GM12801 (cell line): Measurements from ENCODE around the gene TMEM43.

Experiments used
- CTCF ChIP-seq: IDR thresholded peaks from one replicate; pipeline ENCODE4 v1.5.1; 2011; ENCODE audit warnings: control low read depth; ENCODE audit not compliant: insufficient read length; ENCODE audit errors: extremely low read depth

TMEM43 gene

GRCh38 chr3:14124615-14125192 lies at the start of gene TMEM43, which contains the start of gene CHCHD4:
Gene TMEM43, plus strand, starts transcription at chr3:14125052. Its CDS starts 142 bp downstream, at chr3:14125194.
Gene CHCHD4, minus strand, starts transcription at chr3:14124870. Its CDS starts 194 bp downstream, at chr3:14124676.
- TF ChIP-seq CTCF, result no peak

- no peak for TF ChIP-seq CTCF
These were observed 47.5 kb upstream of the TMEM43 start for GRCh38 chr3:14077310-14077709.

GRCh38 chr3:14082108-14082657 lies 42.7 kb upstream of the TMEM43 start:
- no peak for TF ChIP-seq CTCF

- no peak for TF ChIP-seq CTCF
These were observed 32.4 kb upstream of the TMEM43 start for GRCh38 chr3:14092464-14092863.

GRCh38 chr3:14093831-14094230 lies 31.0 kb upstream of the TMEM43 start:
- TF ChIP-seq CTCF, result no peak

- TF ChIP-seq CTCF, result no peak
These were observed 28.1 kb upstream of the TMEM43 start for GRCh38 chr3:14096742-14097141.

- no peak for TF ChIP-seq CTCF
These were observed 27.0 kb upstream of the TMEM43 start for GRCh38 chr3:14097616-14098391.
